Mesothelial cell of epicardium (in vitro differentiated cells): ENCODE results near the gene CHD9NB. TPM values are rescaled to one million over a fixed set of nuclear protein-coding genes. Genes with fewer than 3 reads are reported as not detected.
"Not testable (repeated sequence)": the region's sequence is repeated elsewhere in the genome, so short reads cannot be mapped to it uniquely, and the experiment has no call there.

Experiments
- DNase-seq, 2 experiments: peaks; one replicate each; pipeline ENCODE4 v3.0.0; 2021; ENCODE audit warnings: low spot score in 2 of 2; ENCODE audit not compliant: unreplicated experiment in 2 of 2
- H3K27ac Mint-ChIP-seq: 2 replicates; pipeline ENCODE4 v1.8.0; 2021; ENCODE audit warnings: mixed read lengths
- H3K27me3 Mint-ChIP-seq: 2 replicates; pipeline ENCODE4 v1.8.0; 2021; ENCODE audit warnings: low read depth, mixed read lengths
- H3K36me3 Mint-ChIP-seq: 2 replicates; pipeline ENCODE4 v1.8.0; 2021; ENCODE audit warnings: mixed read lengths
- H3K4me1 Mint-ChIP-seq: 2 replicates; pipeline ENCODE4 v1.8.0; 2021; ENCODE audit warnings: mixed read lengths
- H3K4me3 Mint-ChIP-seq: 2 replicates; pipeline ENCODE4 v1.8.0; 2021; ENCODE audit warnings: mild to moderate bottlenecking, moderate library complexity, mixed read lengths
- H3K9me3 Mint-ChIP-seq: 2 replicates; pipeline ENCODE4 v1.8.0; 2021; ENCODE audit warnings: mixed read lengths
- total RNA-seq: library from RNA; stranded (reverse); gene quantifications from 3 replicates; pipeline ENCODE4 v1.2.1, GENCODE V29; 2021
- TF ChIP-seq, protein P1 (sequence below): fragments of 200-600 bp; sonication (generic); IDR thresholded peaks from one replicate; pipeline ENCODE4 v1.5.0; 2021; ENCODE audit warnings: antibody characterized with exemption; ENCODE audit not compliant: unreplicated experiment

CHD9NB gene
- total RNA-seq, 1 donor from 2014 or later: 0.29 TPM

GRCh38 chr16:53043986-53044601, 8.6 kb downstream of the CHD9NB start:
- DNase-seq: no peak
- H3K9me3 Mint-ChIP-seq: peaks cover 9% of the 10 kb centered on the region

GRCh38 chr16:53043428-53043831, 9.3 kb downstream of the CHD9NB start:
- peaks cover under 1% of the 10 kb centered on the region for H3K36me3 Mint-ChIP-seq

More at GRCh38 chr16:53043986-53044601, 8.6 kb downstream of the CHD9NB start:
- H3K36me3 Mint-ChIP-seq: peaks cover 2% of the 10 kb centered on the region
- H3K4me3 Mint-ChIP-seq: peak overlapping the region; percentile 28
- H3K27ac Mint-ChIP-seq: peak overlapping the region; percentile 50
- peaks cover 59% of the 10 kb centered on the region for H3K4me1 Mint-ChIP-seq
- TF ChIP-seq, protein P1, sequence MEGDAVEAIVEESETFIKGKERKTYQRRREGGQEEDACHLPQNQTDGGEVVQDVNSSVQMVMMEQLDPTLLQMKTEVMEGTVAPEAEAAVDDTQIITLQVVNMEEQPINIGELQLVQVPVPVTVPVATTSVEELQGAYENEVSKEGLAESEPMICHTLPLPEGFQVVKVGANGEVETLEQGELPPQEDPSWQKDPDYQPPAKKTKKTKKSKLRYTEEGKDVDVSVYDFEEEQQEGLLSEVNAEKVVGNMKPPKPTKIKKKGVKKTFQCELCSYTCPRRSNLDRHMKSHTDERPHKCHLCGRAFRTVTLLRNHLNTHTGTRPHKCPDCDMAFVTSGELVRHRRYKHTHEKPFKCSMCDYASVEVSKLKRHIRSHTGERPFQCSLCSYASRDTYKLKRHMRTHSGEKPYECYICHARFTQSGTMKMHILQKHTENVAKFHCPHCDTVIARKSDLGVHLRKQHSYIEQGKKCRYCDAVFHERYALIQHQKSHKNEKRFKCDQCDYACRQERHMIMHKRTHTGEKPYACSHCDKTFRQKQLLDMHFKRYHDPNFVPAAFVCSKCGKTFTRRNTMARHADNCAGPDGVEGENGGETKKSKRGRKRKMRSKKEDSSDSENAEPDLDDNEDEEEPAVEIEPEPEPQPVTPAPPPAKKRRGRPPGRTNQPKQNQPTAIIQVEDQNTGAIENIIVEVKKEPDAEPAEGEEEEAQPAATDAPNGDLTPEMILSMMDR: no peak
- peaks cover 7% of the 10 kb centered on the region for H3K27me3 Mint-ChIP-seq

GRCh38 chr16:53042235-53042701, 10.4 kb downstream of the CHD9NB start:
- Mint-ChIP-seq H3K4me3 (peak overlapping the region; percentile 30), H3K9me3 (peaks cover 9% of the 10 kb centered on the region), H3K27ac (peak overlapping the region; percentile 85), H3K4me1 (peaks cover 66% of the 10 kb centered on the region), H3K36me3 (no peaks in the 10 kb centered on the region), H3K27me3 (peaks cover 7% of the 10 kb centered on the region)
- no peak for DNase-seq
- TF ChIP-seq, protein P1: no peak

More at GRCh38 chr16:53043428-53043831, 9.3 kb downstream of the CHD9NB start:
- H3K27ac Mint-ChIP-seq: peak overlapping the region; percentile 85
- peaks cover 59% of the 10 kb centered on the region for H3K4me1 Mint-ChIP-seq
- no peak overlapping the region for H3K4me3 Mint-ChIP-seq
- TF ChIP-seq, protein P1: no peak
- peaks cover 9% of the 10 kb centered on the region for H3K9me3 Mint-ChIP-seq
- peaks cover 7% of the 10 kb centered on the region for H3K27me3 Mint-ChIP-seq
- DNase-seq: no peak

DNA sequence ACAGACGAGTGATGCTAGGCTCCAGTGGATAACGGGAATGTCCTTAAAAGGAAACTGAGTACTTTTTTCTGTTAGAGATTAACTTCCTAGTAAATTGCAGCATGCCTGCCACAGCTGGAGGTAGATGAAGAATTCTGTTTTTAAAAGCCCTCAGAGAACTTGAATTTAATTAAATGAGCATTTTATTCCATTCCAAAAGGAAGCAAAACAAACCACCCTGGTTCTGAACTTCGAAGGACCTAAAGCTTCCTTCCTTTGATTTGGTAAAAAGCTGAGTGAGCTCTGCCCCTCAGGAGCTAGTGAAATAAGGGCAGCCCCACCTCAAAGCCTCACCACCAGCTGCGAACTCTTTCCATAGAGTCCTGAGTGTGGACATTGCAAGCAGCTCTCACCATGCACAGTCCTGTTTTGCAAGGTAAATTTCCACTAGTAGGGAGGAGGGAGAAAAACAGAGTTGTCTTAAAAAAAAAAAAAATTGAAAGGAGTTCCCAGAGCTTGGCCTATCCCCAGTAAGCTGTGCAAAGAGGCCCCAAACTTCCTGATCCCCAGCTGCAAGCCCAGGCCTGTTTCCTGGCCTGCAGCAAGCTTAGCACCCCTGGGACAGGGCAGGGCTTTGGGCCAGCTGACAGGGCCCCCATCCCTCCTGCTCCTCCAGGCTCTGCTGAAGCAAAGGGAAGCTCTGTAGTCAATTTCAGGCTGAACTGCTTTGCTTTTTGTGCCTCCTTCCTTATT, 11.2 kb downstream of the CHD9NB start:
- H3K36me3 Mint-ChIP-seq: no peaks in the 10 kb centered on the region
- peaks cover 7% of the 10 kb centered on the region for H3K27me3 Mint-ChIP-seq
- H3K27ac Mint-ChIP-seq: peak overlapping the region; percentile 85
- H3K4me1 Mint-ChIP-seq: peaks cover 71% of the 10 kb centered on the region
- TF ChIP-seq, protein P1: no peak
- H3K9me3 Mint-ChIP-seq: peaks cover 4% of the 10 kb centered on the region
- DNase-seq: peak; percentile 31 to 51
- peak overlapping the region; percentile 30 for H3K4me3 Mint-ChIP-seq

DNA sequence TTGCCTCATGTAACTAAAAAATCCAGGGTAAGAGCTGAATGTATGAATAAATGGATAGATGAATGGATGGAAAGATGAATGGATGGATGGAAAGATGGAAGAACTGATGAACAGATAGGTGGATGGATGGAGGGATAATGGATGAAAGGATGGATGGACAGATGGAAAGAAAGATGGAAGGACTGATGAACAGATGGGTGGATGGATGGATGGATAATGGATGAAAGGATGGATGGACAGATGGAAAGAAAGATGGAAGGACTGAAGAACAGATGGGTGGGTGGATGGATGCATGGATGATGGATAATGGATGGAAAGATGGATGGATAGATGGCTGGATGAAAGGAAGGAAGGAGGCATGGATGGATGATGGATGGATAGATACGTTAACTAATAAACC, 11.9 kb downstream of the CHD9NB start:
- peaks cover 4% of the 10 kb centered on the region for H3K9me3 Mint-ChIP-seq
- H3K4me3 Mint-ChIP-seq: no peak overlapping the region
- no peak for DNase-seq
- peaks cover 7% of the 10 kb centered on the region for H3K27me3 Mint-ChIP-seq
- TF ChIP-seq, protein P1: no peak
- H3K36me3 Mint-ChIP-seq: no peaks in the 10 kb centered on the region
- peak overlapping the region; percentile 17 for H3K27ac Mint-ChIP-seq
- peaks cover 70% of the 10 kb centered on the region for H3K4me1 Mint-ChIP-seq

DNA sequence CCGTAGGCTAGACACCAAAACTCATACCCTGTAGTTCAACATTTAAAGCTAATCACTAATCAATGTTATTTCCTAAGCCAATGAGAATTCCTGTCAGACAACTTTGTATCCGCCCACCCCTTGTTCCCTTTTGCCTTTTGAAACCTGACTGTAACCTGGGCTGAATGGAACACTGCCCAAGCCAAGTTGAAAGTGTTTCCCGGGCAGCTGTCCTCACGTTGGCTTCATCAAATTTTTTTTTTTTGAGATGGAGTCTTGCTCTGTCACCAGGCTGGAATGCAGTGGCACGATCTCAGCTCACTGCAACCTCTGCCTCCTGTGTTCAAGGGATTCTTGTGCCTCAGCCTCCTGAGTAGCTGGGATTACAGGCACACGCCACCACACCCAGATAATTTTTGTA, 16.0 kb downstream of the CHD9NB start:
- H3K27ac Mint-ChIP-seq, H3K36me3 Mint-ChIP-seq, H3K4me3 Mint-ChIP-seq, H3K27me3 Mint-ChIP-seq, DNase-seq: not testable (repeated sequence)
- Mint-ChIP-seq H3K9me3 (peaks cover 20% of the 10 kb centered on the region), H3K4me1 (peaks cover 42% of the 10 kb centered on the region)
